GM19193 (cell line): Measurements from ENCODE around the gene KARS1.

Source experiments
- POLR2A ChIP-seq: IDR thresholded peaks from 4 replicates; pipeline ENCODE4 v1.6.1; 2011; ENCODE audit not compliant: insufficient read depth, insufficient read length; ENCODE audit errors: extremely low read depth

KARS1 gene

GRCh38 chr16:75614066-75614897, 33.2 kb downstream of the KARS1 start:
- no peak for TF ChIP-seq POLR2A

- no peak for TF ChIP-seq POLR2A
Observed at GRCh38 chr16:75606507-75606906, 41.0 kb downstream of the KARS1 start.

GRCh38 chr16:75603241-75603640, 44.2 kb downstream of the KARS1 start:
- TF ChIP-seq POLR2A = no peak

- no peak for TF ChIP-seq POLR2A
Observed at GRCh38 chr16:75599452-75600277, 47.8 kb downstream of the KARS1 start.

- TF ChIP-seq POLR2A = no peak
Observed at GRCh38 chr16:75593825-75594820, 53.3 kb downstream of the KARS1 start.

GRCh38 chr16:75593308-75593707, 54.2 kb downstream of the KARS1 start:
- TF ChIP-seq POLR2A = no peak

- TF ChIP-seq POLR2A = no peak
Observed at GRCh38 chr16:75590920-75591843, 56.3 kb downstream of the KARS1 start.

- TF ChIP-seq POLR2A = no peak
Observed at GRCh38 chr16:75589306-75589705, 58.2 kb downstream of the KARS1 start.

- TF ChIP-seq POLR2A = no peak
Observed at GRCh38 chr16:75588716-75589115, 58.7 kb downstream of the KARS1 start.

GRCh38 chr16:75584108-75584507, 63.4 kb downstream of the KARS1 start:
- no peak for TF ChIP-seq POLR2A

- no peak for TF ChIP-seq POLR2A
Observed at GRCh38 chr16:75579281-75579834, 68.1 kb downstream of the KARS1 start.

- no peak for TF ChIP-seq POLR2A
Observed at GRCh38 chr16:75578725-75579124, 68.7 kb downstream of the KARS1 start.

- no peak for TF ChIP-seq POLR2A
Observed at GRCh38 chr16:75578212-75578611, 69.3 kb downstream of the KARS1 start.
